Liver (tissue), 3 donors: ENCODE data around the gene EEF1AKMT2.

Source experiments
- CTCF ChIP-seq: fragments of 150-350 bp; IDR thresholded peaks from 2 replicates; pipeline ENCODE4 v1.5.1; 2017; ENCODE audit warnings: improper control_type of control experiment, low read depth, low read length; ENCODE audit not compliant: missing input control
- EGR1 ChIP-seq, 2 donors: IDR thresholded peaks; 2 replicates each; pipeline ENCODE4 v1.6.1; 2016 to 2018; ENCODE audit warnings: antibody characterized with exemption in 2 of 2, low read depth in 2 of 2
- HNF4A ChIP-seq, 2 donors: conservative IDR thresholded peaks; 2 replicates each; pipeline ENCODE4 v1.6.1; 2016; ENCODE audit warnings: antibody characterized with exemption in 2 of 2, mild to moderate bottlenecking in 2 of 2
- JUND ChIP-seq, 2 donors: IDR thresholded peaks; 2 replicates each; pipeline ENCODE4 v1.6.1; 2016; ENCODE audit warnings: antibody characterized with exemption in 2 of 2
- YY1 ChIP-seq: IDR thresholded peaks from 2 replicates; pipeline ENCODE4 v1.6.1; 2016; ENCODE audit warnings: antibody characterized with exemption, mild to moderate bottlenecking
- TF ChIP-seq, protein P1 (sequence below): IDR thresholded peaks from 2 replicates; pipeline ENCODE4 v1.6.1; 2016; ENCODE audit warnings: antibody characterized with exemption
- donor health status: healthy.
- donor health status: healthy.

GRCh38 chr10:124741281-124741921 lies 50.3 kb downstream of the EEF1AKMT2 start:
- TF ChIP-seq, protein P1, sequence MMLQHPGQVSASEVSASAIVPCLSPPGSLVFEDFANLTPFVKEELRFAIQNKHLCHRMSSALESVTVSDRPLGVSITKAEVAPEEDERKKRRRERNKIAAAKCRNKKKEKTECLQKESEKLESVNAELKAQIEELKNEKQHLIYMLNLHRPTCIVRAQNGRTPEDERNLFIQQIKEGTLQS: no peak
- peak; percentile 81 for TF ChIP-seq CTCF
- no peak for TF ChIP-seq JUND (IDR thresholded peaks at IDR 0.05)
- no peak for TF ChIP-seq YY1
- TF ChIP-seq HNF4A (conservative IDR thresholded peaks at IDR 0.05): no peak
- no peak for TF ChIP-seq EGR1 (IDR thresholded peaks at IDR 0.05; ENCODE audit: low read depth in 2 of 2)
